ENCODE results near the gene EEPD1.

EEPD1 gene

GRCh38 chr7:36276428-36277248 is 123.6 kb downstream of the EEPD1 start:
- in situ Hi-C loops (cut with HindIII; ENCODE audit: low sequenced_read_pairs), result no loop called here

GRCh38 chr7:36277249-36277542 is 124.1 kb downstream of the EEPD1 start:
- in situ Hi-C loops (cut with HindIII; ENCODE audit: low sequenced_read_pairs), result no loop called here

GRCh38 chr7:36278069-36278619 is 125.1 kb downstream of the EEPD1 start:
- in situ Hi-C loops (cut with HindIII; ENCODE audit: low sequenced_read_pairs), result no loop called here

- in situ Hi-C loops (cut with HindIII; ENCODE audit: low sequenced_read_pairs), result no loop called here
Observed at GRCh38 chr7:36278620-36279172, 125.6 kb downstream of the EEPD1 start.

- in situ Hi-C loops (cut with HindIII; ENCODE audit: low sequenced_read_pairs), result no loop called here
Observed at GRCh38 chr7:36279200-36279925, 126.3 kb downstream of the EEPD1 start.

GRCh38 chr7:36279926-36280315 is 126.9 kb downstream of the EEPD1 start:
- in situ Hi-C loops (cut with HindIII; ENCODE audit: low sequenced_read_pairs), result no loop called here

GRCh38 chr7:36280840-36281812 is 128.1 kb downstream of the EEPD1 start:
- in situ Hi-C loops (cut with HindIII; ENCODE audit: low sequenced_read_pairs), result no loop called here

GRCh38 chr7:36281945-36282717 is 129.1 kb downstream of the EEPD1 start:
- in situ Hi-C loops (cut with HindIII; ENCODE audit: low sequenced_read_pairs), result no loop called here

GRCh38 chr7:36283181-36283580 is 130.1 kb downstream of the EEPD1 start:
- in situ Hi-C loops (cut with HindIII; ENCODE audit: low sequenced_read_pairs), result no loop called here

GRCh38 chr7:36283711-36284130 is 130.7 kb downstream of the EEPD1 start:
- in situ Hi-C loops (cut with HindIII; ENCODE audit: low sequenced_read_pairs), result no loop called here

GRCh38 chr7:36284456-36285090 is 131.5 kb downstream of the EEPD1 start:
- in situ Hi-C loops (cut with HindIII; ENCODE audit: low sequenced_read_pairs), result no loop called here

GRCh38 chr7:36285276-36285675 is 132.2 kb downstream of the EEPD1 start:
- in situ Hi-C loops (cut with HindIII; ENCODE audit: low sequenced_read_pairs), result no loop called here

GRCh38 chr7:36286226-36286625 is 133.2 kb downstream of the EEPD1 start:
- in situ Hi-C loops (cut with HindIII; ENCODE audit: low sequenced_read_pairs), result no loop called here

GRCh38 chr7:36286688-36287087 is 133.6 kb downstream of the EEPD1 start:
- in situ Hi-C loops (cut with HindIII; ENCODE audit: low sequenced_read_pairs), result no loop called here

- in situ Hi-C loops (cut with HindIII; ENCODE audit: low sequenced_read_pairs), result no loop called here
Observed at GRCh38 chr7:36287371-36288241, 134.6 kb downstream of the EEPD1 start.

GRCh38 chr7:36288501-36288900 is 135.4 kb downstream of the EEPD1 start:
- in situ Hi-C loops (cut with HindIII; ENCODE audit: low sequenced_read_pairs), result no loop called here

- in situ Hi-C loops (cut with HindIII; ENCODE audit: low sequenced_read_pairs), result no loop called here
Observed at GRCh38 chr7:36289833-36290661, 137.0 kb downstream of the EEPD1 start.
